ENCODE data around the gene TARS3. TPM values are rescaled to one million over a fixed set of nuclear protein-coding genes. Genes with fewer than 3 reads are reported as not detected.

Gene TARS3
- total RNA-seq, 1 experiment from 2014 or later = 14.1 TPM

- Histone ChIP-seq H2AFZ (ENCODE audit: low read length) (no peak overlapping the region), H3K56ac (ENCODE audit: insufficient read length, low read depth, low read length) (no peak overlapping the region), H2BK20ac (ENCODE audit: low read depth, low read length, poor library complexity, severe bottlenecking) (no peak overlapping the region), H3K14ac (ENCODE audit: insufficient read depth, low read length) (no peak overlapping the region), H3K18ac (ENCODE audit: insufficient read length, low read depth, low read length) (no peak overlapping the region), H3K79me2 (ENCODE audit: insufficient read depth, low read length) (no peaks in the 10 kb centered on the region), H4K5ac (ENCODE audit: insufficient read length, low read depth, low read length) (no peak overlapping the region), H2BK5ac (ENCODE audit: insufficient read length, low read length) (no peak overlapping the region), H2BK12ac (ENCODE audit: insufficient read length, low read depth, low read length) (no peak overlapping the region), H3T11ph (ENCODE audit: low read length) (no peak overlapping the region), H2BK15ac (ENCODE audit: low read depth, low read length) (no peak overlapping the region), H3K9ac (ENCODE audit: extremely low read depth, insufficient read length, low read length) (no peak overlapping the region), H4K8ac (replicated peaks; ENCODE audit: insufficient read length, low read depth, low read length) (no peak overlapping the region), H3K27ac (ENCODE audit: insufficient read length, low read depth, low read length) (no peak overlapping the region), H2AK5ac (ENCODE audit: insufficient read length, low read length) (no peak overlapping the region), H3K4ac (ENCODE audit: low read depth, low read length) (no peak overlapping the region), H4K91ac (ENCODE audit: insufficient read length, low read depth, low read length) (no peak overlapping the region), H4K20me1 (ENCODE audit: control insufficient read depth, insufficient read depth, insufficient read length) (no peaks in the 10 kb centered on the region), H3K9me3 (ENCODE audit: control insufficient read depth, low read depth, low read length) (no peaks in the 10 kb centered on the region), H3K23ac (ENCODE audit: insufficient read length, low read depth, low read length) (no peak overlapping the region), H3K23me2 (ENCODE audit: insufficient read length, low read depth, low read length, poor library complexity, severe bottlenecking) (no peaks in the 10 kb centered on the region), H3K79me1 (ENCODE audit: insufficient read depth, low read depth, low read length, poor library complexity, severe bottlenecking) (no peaks in the 10 kb centered on the region), H3K4me2 (ENCODE audit: insufficient read depth, insufficient read length, low read length) (no peak overlapping the region), H3K27me3 (ENCODE audit: insufficient read depth, low read length) (no peaks in the 10 kb centered on the region; the same call in 1 of the 2 replicates), H3K4me1 (ENCODE audit: insufficient read depth, low read length) (peaks cover 5% of the 10 kb centered on the region; the same call in 1 of the 2 replicates), H2BK120ac (ENCODE audit: low read depth, low read length, poor library complexity, severe bottlenecking) (no peak overlapping the region)
- Mint-ChIP-seq H3K4me1 (peaks cover 21 to 38% of the 10 kb centered on the region in 2 experiments), H3K36me3 (ENCODE audit: insufficient read depth in 1 of 3, low read depth in 3 of 3) (no peaks in the 10 kb centered on the region), H3K27ac (no peak overlapping the region), H3K27me3 (ENCODE audit: low read depth) (peaks cover 23% of the 10 kb centered on the region), H3K9me3 (no peaks in the 10 kb centered on the region), H3K4me3 (no peak overlapping the region)
- WGBS (ENCODE audit: extremely low coverage, insufficient read length, low lambda C conversion rate) = no CpG with 5 or more reads among the region's 14 CpGs
- TF ChIP-seq CTCF (conservative IDR thresholded peaks at IDR 0.05) = no peak
- no peak for DNase-seq
Measured at GRCh38 chr15:101614001-101614585, 110.2 kb downstream of the TARS3 start.
